GM06990 (cell line): ENCODE results near the gene RHBDL2.

Source experiments
- DNase-seq: peaks from one replicate; pipeline ENCODE4 v3.0.0-alpha.2; 2011; ENCODE audit not compliant: insufficient read length; ENCODE audit errors: extremely low read depth
- H3K27me3 ChIP-seq: replicated peaks from 2 replicates; pipeline ENCODE4 v1.6.0; 2011; ENCODE audit warnings: low read length; ENCODE audit not compliant: control insufficient read depth, insufficient read depth
- H3K36me3 ChIP-seq: 2 replicates; pipeline ENCODE4 v1.5.1; 2011; ENCODE audit warnings: low read length; ENCODE audit not compliant: control insufficient read depth, insufficient read depth
- H3K4me3 ChIP-seq: replicated peaks from 2 replicates; pipeline ENCODE4 v1.5.1; 2011; ENCODE audit warnings: low read depth, mild to moderate bottlenecking, control low read depth, low read length
- TF ChIP-seq, protein P1 (sequence below): IDR thresholded peaks from 2 replicates; pipeline ENCODE4 v1.5.1; 2011; ENCODE audit warnings: low read length, control low read depth, mild to moderate bottlenecking, inconsistent platforms; ENCODE audit not compliant: insufficient read depth, poor library complexity, severe bottlenecking

The RHBDL2 gene

DNA sequence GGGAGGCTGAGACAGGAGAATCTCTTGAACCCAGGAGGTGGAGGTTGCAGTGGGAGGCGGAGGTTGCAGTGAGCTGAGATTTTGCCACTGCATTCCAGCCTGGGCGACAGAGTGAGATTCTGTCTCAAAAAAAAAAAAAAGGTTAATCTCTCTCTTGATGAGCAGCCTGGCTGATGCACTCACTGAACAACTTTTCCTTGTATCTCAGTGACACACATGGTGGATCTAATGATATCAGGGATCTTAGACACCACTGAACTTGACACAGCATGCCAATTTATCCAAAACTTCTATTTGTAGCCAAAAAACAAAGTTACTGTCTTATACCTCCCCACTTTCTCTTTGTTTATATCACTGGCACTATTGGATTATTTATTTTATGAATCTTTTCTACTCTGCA, 16.2 kb downstream of the RHBDL2 start:
- Histone ChIP-seq H3K27me3 (no peaks in the 10 kb centered on the region), H3K36me3 (no peaks in the 10 kb centered on the region), H3K4me3 (no peak overlapping the region)
- no peak for DNase-seq
- TF ChIP-seq, protein P1, sequence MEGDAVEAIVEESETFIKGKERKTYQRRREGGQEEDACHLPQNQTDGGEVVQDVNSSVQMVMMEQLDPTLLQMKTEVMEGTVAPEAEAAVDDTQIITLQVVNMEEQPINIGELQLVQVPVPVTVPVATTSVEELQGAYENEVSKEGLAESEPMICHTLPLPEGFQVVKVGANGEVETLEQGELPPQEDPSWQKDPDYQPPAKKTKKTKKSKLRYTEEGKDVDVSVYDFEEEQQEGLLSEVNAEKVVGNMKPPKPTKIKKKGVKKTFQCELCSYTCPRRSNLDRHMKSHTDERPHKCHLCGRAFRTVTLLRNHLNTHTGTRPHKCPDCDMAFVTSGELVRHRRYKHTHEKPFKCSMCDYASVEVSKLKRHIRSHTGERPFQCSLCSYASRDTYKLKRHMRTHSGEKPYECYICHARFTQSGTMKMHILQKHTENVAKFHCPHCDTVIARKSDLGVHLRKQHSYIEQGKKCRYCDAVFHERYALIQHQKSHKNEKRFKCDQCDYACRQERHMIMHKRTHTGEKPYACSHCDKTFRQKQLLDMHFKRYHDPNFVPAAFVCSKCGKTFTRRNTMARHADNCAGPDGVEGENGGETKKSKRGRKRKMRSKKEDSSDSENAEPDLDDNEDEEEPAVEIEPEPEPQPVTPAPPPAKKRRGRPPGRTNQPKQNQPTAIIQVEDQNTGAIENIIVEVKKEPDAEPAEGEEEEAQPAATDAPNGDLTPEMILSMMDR, result no peak

DNA sequence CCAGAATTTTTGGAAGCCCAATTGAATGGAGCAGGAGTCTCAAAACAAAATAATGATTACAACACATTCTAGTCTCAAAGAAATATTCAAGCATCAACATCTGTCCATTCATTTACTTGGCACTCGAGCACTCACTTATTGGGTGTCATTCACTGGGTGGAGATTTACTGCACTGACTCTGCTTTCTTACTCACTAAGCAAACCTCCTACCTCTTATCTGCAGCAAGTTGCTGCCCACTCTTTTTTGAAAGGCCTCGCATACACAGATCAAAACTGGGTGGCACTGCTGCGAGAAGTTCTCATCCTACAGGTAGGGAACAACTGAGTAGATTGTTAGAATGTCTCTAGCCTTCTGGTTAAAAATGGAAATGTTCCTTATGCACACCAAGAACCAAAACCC, 18.0 kb downstream of the RHBDL2 start:
- H3K27me3 ChIP-seq, result no peaks in the 10 kb centered on the region
- DNase-seq, result no peak
- H3K36me3 ChIP-seq, result no peaks in the 10 kb centered on the region
- TF ChIP-seq, protein P1, result no peak
- no peak overlapping the region for H3K4me3 ChIP-seq

DNA sequence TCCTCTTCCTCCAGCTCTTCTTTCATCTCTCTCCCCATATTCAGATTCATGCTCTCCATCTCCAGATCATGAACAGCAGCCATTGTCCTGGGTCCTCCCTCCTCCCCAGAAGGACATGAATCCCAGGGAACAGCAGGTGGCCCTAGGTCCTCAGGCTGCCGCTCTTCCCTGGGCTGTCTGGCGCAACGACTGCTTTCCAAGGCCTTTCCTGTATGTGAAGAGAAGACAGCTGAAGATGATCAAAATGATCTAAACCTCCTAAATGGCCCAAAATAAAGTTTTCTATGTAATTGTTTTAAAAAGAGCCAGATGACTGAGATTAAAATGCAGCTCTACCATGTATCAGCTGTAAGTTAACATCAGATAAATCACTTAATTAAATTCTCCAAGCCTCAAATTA, 22.5 kb downstream of the RHBDL2 start:
- no peak for DNase-seq

DNA sequence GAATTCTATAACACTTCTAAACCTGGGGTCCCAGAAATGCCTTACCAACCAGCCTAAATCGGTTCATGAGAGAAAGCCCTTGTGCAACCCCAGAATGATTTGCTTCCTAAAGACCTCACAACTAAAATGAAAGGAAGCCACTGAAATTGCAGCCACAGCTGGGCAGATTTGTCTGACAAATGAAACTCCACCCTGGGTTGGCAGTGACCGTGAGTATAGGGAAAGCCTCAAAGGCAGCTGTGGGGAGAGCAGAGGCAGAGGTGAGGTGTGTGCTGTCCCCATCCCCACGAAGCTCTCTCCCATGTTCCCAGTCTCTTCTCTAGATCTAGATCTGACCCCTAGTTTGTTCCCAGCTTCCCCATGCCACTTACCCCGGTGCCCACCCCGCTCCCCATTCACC, 23.1 kb downstream of the RHBDL2 start:
- Histone ChIP-seq H3K4me3 (no peak overlapping the region), H3K27me3 (no peaks in the 10 kb centered on the region), H3K36me3 (no peaks in the 10 kb centered on the region)
- TF ChIP-seq, protein P1, result no peak
- no peak for DNase-seq

More for the DNA sequence above, 22.5 kb downstream of the RHBDL2 start:
- Histone ChIP-seq H3K4me3 (no peak overlapping the region), H3K36me3 (no peaks in the 10 kb centered on the region), H3K27me3 (no peaks in the 10 kb centered on the region)
- TF ChIP-seq, protein P1, result no peak

DNA sequence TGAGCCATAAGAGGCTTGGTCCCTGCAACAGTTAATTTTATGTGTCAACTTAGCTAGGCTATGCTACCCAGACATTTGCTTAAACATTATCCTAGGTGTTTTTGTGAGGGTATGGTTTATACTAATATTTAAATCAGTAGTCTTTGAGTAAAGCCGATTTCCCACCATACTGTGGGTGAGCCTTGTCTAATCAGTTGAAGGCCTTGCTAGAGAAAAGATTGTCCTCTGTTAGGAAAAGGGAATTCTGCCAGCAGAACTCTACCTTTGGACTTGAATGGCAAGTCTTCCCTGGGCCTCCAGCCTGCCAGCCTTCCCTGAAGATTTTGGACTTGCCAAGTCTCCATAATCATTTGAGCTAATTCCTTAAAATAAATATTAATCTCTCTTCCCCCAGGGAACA, 23.9 kb downstream of the RHBDL2 start:
- TF ChIP-seq, protein P1, result no peak
- Histone ChIP-seq H3K36me3 (no peaks in the 10 kb centered on the region), H3K27me3 (no peaks in the 10 kb centered on the region), H3K4me3 (no peak overlapping the region)
- no peak for DNase-seq

DNA sequence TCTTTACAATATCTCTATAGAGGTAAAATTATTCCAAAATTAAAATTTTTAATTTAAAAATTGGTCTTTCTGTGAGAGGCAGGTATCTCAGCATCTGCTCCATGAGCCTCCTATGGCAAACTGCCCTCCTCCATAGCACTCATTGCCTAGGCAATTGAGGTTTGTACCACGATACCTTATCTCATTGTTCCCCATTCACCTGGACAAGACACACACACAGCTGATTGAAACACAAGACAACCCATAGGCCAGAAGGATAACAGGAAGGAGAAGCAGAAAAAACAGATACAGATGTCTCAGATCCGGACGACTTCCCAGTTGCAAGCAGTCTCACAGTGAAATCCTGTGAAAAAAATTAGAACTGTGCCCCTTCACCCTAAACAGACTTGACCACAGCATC, 24.3 kb downstream of the RHBDL2 start:
- no peak for DNase-seq
- TF ChIP-seq, protein P1, result no peak
- no peaks in the 10 kb centered on the region for H3K36me3 ChIP-seq
- no peak overlapping the region for H3K4me3 ChIP-seq
- no peaks in the 10 kb centered on the region for H3K27me3 ChIP-seq
